ENCODE results near the gene NCK2.

- TF ChIP-seq CTCF (IDR thresholded peaks at IDR 0.05), result no peak
- TF ChIP-seq POLR2A (IDR thresholded peaks at IDR 0.05), result no peak
Measured at GRCh38 chr2:105881286-105882136, 136.8 kb downstream of the NCK2 start.
